EL (cell line): ENCODE results near the gene KIAA1671.

Experiments used
- DNase-seq: peaks from one replicate; pipeline ENCODE4 v3.0.0-alpha.2; 2016

The KIAA1671 gene

DNA sequence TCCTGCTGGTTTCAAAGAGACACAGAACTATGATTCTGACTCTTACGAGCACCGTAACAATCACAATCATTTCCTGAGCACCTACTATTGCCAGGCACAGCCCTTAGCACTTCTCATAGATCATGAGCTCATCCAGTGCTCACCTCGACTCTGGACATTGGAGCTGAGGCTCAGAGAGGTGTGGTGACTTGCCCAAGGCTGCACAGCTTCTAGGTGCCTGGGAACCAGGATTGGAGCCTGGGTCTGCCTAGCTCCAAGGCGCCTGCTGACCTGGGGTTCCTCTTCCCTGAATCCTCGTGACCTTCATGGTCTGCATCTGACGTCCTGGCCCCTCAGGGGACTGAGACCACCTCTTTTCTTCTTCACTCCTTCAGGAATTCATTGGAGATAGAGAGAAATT, 196.5 kb downstream of the KIAA1671 start:
- DNase-seq, result no peak

DNA sequence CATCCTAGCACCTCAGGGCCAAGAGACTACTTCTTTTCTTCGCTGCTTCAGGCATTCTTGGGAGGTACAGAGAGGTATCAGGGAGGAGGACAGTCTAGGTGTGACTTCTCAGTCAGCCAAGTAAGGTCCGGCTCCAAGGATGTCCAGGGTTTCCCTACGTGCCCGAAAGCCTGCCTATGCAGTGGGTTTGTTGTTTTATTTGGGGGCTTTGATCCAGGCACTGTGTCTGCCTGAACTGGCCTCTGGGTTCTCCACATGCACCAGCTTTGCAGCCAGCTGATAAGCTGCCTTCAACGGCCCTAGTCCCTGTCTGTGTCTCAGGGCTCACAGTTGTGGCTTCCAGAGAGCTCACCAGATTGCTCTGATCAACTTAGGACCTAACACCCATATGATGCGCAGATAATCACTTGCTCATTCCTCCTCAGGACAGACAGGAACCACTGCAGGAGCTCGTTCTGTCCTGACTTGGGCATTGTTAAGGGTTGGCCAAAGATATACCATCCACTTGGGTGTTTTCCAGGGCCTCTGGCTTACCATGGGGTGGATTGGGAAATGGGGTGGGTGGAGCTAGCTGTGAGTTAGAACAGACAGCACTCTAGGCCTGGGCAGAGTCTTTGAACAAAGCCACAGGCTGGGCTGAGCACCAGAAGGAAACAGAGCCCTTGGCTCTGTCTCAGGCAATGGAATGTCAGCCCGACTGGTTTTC, 201.6 kb downstream of the KIAA1671 start:
- peak; percentile 6 for DNase-seq

DNA sequence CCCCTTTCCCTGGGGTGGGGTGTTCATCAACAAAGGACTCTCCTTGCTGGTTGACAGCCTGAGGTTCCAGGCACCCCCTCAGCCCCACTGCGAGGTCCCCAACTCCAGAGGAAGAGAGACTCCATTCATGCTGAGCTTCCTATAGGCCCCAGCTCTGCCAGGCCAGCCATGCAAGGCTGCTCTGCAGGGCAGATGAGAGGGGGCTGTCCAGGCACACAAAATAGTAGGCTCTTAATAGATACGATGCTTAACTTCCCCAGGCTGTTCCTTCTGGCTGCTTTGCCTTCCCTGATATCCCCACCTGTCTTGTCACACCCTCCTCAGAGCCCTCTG, 202.1 kb downstream of the KIAA1671 start:
- no peak for DNase-seq

DNA sequence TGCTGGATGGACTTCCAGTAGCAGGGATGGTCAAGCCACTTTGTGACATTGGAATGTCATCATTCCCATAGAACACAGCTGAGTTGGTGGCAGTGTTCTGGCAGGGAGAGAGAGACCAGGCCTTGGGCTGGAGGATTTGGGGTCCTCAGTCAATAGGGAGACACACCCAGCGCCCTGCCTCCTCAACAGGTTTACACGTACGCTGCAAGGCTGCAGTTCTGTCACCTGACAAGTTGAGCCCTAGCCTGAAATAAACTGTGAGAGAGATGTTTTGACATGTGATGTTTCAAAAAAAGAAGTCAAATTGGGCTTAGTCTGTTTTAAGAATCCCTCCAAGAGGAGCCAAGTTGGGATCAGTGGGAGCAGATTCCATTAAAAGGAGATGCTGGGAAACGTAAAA, 204.2 kb downstream of the KIAA1671 start:
- DNase-seq, result no peak

DNA sequence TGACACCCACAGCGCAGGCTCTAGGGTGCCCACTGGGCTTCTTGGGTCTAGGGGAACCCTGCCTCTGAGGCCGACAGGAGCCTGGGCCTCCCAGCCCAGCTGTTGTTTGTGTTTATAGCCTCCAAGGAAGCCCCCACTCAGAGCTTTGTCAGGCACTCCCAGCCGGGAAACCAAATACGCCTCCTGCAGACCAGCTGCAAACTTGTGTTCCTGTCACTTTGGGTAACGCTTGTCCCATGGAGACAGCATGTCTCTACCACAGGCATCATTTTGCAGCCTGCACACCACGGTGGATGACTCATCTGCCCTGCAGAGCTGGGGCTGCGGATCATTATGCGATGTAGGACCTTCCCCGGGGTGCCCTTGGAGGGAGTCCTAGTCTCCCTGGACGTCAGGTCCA, 206.5 kb downstream of the KIAA1671 start:
- peak; percentile 10 for DNase-seq

DNA sequence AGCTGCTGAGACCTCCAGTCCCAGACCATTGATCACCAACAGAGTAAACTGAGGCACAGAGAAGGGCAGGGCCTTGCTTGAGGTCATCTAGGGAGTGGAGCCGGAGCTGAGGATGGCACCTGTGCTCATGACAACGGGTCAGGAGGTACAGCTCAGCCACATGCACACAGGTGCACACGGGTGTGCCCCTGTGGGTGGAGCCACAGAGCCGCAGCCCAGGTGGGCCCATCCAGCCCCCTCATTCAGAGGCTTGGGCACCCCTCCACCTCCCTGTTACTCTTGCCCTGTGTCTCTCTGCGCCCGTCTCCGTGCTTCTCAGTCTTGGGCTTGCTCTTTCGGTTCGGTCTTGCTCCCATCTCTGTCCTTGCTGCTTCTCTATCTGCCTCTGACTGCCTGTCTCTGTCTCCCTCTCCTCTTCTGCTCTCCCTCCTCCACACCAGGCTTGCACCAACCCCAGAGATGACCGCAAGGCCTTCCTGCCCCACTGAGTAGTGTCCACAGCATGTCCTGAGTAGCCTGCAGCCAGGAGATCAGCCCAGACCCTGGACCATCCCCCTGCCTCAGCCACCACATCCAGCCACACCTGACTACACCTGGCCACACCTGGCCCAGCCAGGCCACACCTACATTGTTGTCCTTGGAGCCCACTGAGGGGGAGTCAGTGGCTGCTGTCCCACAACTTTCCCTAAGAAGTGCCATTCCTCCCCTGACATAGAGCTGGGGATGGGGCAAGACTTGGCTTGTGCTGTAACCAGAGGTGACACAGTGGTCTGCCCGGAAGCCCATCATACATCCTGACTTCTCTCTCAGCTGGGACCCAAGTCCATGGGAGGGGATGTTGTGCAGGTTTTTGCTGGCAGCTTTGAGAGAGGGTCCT, 207.8 kb downstream of the KIAA1671 start:
- DNase-seq, result no peak

DNA sequence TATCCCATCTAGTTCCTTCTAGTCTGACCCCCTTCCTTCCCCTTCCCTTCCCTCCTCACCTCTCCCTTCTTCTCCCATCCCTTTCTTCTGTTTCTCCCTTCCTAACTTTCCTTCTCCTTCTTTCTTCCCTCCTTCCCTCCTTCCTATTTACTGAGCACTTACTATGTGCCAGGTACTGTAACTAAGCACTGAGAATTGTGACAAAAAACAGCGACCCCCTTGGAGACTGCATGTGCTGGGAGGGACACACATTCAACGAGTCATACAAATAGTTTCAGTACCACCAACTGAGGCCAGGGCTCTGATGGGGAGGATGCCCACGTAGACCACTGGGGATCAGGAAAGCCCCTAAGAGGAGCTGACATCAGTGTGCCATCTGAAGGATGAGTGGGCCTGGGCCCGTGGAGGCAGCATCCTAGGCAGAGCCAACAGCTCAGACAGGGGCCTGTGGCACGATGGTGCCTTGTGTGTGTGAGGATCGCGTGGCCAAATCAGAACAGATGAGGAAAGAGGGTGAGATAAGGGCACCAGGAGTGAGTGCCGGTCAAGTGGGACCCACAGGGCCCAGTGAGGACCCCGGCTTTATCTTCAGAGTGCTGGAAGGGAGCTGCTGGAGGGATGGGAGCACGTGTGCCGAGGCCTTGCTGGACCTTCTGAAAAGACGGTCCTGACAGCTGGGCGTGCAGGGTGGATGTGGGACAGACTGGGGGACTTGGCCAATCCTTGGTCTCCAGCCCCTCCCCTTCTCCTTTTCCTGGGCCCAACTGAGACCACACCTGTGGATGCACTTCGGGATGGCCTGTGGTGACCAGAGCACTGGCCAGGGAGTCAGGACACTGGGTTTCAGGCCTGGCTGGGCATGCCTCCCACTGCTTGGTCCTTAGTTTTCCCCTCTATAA, 208.8 kb downstream of the KIAA1671 start:
- DNase-seq, result no peak

DNA sequence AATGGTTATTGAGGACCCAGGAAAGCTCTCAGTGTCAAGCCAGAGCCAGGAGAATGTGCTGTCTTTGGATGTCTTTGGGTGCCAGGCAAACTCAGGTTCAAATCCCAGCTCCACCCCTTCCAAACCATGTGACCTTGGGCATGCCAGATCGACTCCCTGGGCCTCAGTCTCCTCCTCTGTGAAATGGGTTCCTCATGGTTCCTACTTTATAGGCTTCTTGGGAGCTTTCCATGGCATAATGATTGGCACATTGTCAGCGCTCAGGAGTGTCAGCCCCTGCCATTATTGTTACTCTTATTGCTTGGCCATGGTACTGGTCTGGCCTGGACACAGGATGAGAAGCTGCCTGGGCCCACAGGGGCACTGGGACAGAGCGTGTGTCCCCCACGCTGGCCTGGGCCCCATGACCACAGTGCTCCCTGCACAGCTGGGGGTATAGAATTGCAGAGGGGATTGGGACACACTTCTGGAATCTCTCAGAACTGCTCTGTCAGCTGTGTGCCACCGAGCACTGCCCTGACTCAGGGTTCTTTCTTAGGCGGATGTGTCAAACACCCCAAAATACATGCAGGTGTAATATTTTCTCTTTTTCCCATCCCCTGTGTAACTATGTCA, 209.5 kb downstream of the KIAA1671 start:
- DNase-seq, result no peak

DNA sequence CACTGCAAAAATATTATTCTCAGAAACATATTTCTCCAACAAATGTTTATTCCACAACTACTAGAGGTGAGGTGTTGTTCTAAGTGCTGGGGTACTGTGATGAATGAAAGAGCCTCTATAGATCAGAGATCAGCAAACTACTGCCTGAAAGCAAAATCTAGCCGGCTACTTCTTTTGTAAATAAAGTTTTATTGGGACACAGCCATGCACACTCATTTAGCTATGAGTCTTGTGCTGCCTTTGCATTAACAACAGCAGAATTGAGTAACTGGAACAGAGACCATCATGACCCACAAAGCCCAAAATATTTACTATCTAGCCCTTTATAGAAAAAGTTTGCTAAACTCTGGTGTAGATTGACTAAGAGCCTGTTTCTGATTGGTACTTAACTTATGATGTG, 210.0 kb downstream of the KIAA1671 start:
- no peak for DNase-seq

DNA sequence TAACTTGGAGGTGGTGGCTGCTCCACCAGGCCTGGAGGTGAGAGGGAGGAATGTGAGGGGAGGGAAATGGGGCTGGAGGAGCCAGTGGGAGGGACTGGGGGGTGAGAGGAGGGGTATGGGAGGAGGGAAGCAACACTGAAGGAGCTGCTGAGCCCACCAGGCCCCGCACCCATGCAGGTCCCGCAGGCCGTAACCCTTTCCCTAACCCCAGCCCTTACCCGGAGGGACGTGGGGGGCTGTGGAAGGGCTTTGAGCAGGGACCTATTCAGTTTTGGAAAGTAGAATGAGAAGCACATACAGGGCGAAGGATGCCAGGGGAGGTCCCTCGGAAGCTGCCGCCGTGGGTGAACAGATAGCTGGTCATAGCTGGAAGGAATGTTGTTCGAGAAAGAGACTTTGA, 213.3 kb downstream of the KIAA1671 start:
- no peak for DNase-seq

DNA sequence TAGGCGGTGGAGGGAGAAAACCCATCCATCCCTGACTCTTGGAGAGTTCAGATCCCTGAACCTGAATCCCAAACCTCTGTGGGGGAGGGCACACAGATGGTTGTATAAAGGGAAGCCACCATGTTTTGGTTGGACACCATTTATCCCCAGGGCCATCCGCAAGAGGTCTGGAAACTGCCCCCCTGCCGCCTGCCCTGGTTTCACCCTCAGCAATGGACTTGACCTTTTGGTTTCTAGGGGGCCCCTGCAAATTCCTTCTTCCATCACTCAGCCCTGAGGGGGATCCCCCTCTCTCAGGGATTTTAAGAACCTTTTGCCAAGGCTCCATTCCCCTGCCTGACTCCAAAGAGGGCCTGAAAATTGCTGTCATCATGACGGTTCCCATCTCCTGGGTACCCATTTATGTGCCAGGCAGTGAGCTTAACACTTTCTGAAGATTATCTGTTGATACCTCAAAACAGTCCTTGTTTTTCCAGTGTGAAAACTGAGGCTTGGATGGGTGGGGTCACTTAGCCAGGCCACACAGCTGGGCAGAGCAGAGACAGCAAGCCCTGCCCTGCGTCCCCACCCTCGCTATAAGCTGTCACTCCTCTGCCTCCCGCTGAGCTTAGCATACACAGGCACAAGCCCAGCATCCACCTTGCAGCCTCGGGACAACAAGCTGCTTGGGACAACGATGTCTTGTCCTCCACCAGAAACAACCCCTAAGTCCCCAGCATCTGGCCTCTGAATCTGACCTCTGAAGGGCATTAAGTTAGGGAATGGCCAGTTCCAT, 213.9 kb downstream of the KIAA1671 start:
- DNase-seq, result no peak

DNA sequence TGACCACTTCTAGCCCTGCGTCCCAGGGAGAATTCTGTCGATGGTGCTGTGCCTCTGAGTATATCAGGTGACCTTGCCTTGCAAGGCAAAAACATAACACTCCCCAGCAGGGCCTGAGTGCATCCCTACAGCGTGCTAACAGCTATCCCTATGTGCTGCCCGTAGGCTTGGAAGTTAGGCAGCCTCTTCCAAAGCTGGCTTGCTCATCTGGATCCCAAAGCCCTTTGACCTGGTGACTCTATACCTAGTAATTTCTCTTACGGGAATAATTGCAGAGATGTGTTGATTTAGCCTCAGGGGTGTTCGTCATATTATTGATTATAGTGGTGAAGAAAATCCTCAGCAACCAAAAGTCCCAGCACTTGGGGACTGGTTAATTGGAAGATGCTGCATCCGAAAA, 214.6 kb downstream of the KIAA1671 start:
- DNase-seq, result peak; percentile 8

DNA sequence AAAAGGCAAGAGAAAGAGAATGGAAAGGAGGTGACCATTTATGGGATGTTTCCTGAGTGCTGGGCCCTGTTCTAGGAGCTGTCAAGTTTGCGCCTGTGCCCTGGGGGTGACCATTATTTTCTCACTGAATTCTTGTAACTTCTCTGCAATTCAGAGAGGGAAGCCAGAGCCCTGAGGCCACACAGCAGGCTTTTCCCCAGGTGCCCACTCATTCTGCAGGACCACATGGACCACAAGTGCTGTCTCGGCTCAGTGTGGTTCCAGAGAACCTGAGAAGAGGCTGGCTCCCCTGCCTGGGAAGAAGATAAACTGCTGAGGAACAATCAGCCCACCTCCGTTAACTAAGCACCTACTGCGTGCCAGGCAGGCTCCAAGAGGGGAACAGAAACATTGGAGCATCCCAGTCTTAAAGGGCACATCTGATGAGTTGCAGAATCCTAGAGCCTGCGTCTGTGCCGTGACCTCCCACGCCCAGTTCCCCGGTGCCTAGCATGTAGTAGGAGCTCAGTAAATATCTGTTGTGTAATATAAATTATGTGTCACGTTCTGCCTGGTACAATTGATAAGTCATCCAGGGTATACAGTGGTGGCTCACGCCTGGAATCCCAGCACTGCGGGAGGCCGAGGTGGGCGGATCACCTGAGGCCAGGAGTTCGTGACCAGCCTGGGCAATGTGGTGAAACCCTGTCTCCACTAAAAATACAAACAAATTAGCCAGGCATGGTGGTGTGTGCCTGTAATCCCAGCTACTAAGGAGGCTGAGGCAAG, 215.5 kb downstream of the KIAA1671 start:
- DNase-seq, result no peak

DNA sequence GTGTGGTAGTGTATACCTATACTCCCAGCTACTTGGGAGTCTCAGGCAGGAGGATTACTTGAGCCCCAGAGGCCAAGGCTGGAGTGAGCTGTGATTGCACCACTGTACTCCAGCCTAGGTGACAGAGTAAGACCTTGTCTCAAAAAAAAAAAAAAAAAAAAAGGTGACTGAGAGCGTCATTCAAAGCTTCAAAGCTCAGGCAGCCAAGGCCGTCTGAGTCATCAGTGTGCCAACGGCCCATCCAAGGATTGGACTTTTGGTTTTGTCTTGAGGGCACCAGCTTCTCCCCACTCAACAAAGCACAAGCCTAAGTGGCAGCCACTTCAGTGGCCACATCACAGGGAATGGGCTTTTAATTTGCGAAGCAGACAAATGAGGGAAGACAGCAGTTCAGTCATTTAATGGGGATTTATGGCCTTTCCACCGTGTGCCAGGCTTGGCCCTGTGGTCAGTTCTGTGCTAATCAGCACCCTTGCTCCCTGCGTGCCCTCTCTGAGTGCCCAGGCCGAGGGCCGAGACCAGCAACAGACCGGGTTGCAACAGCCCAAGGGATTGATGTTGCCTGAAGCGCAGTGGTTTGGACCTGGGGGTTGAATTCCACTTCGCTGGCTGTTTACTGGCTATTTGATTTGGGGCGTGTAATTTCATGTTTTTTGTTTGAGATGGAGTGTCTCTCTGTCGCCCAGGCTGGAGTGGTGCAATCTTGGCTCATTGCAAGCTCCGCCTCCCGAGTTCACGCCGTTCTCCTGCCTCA, 216.9 kb downstream of the KIAA1671 start:
- DNase-seq, result no peak

DNA sequence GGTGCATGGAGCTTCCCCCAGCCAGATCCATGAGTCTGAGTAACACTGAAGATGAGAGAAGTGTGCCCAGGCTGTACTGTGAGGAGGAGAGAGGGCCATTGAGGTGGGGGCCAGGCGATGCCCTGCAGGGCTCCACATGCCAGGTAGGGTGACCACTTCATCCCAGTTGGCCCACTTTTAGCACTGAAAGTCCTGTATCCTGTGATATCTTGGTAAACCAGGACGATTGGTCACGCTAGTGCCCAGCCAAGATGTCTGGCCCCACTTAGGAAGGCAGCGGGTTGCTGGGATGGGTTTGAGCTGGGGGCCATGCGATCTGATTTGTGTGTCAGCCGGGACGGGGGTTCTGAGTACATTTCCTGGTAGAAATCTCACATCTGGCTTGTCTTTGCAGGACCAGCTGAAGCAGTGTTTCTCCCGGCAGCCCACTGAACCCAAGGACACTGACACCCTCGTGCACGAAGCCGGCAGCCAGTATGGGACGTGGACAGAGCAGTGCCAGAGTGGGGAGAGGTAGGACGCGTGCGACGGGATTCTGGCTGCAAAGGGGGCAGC, 218.0 kb downstream of the KIAA1671 start:
- DNase-seq, result no peak

DNA sequence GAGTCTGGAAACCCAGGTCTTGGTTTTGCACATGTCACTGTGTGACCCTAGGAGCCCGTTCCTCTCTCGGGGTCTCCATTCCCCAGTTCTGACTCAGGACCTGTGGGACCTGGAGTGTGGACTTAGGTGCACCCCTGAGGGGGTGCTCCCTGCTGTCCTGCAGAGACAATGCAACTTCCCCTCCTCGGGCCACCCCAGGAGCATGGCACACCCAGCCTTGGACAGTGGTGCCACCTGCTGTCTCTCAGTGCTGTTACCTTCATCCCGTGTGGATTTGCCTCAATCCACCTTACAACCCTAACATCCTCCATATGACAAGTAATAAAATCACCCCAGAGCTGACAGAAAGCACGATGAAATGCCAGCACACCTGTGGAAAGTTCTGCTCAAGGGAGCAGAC, 219.6 kb downstream of the KIAA1671 start:
- no peak for DNase-seq

DNA sequence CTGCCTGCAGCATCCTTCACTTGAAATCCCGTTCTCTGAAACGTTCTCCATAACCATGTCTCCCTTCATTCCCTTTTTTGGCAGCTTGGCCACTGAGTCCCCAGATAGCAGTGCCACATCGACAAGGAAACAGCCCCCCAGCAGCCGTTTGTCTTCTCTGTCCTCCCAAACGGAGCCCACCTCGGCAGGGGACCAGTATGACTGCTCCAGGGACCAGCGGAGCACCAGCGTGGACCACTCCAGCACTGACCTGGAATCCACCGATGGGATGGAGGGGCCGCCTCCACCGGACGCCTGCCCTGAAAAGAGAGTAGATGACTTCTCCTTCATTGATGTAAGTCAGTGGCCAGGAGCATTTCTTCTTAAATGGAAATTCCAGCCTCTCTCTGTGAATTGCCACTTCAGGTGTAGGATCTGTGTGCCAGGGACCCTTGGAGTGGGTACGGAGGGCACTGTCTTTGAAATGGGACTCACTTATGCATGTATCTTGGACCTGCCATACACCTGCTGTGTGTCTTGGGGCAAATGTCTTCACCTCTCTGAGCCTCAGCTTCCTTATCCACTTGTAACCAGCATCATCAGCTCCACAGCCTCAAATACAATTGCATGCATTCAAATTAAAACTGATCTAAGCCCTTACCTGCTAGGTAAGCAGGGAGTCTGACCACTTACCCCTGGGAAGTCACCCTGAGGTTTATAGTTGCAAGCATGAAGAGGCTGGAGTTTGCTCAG, 221.8 kb downstream of the KIAA1671 start:
- DNase-seq, result no peak

DNA sequence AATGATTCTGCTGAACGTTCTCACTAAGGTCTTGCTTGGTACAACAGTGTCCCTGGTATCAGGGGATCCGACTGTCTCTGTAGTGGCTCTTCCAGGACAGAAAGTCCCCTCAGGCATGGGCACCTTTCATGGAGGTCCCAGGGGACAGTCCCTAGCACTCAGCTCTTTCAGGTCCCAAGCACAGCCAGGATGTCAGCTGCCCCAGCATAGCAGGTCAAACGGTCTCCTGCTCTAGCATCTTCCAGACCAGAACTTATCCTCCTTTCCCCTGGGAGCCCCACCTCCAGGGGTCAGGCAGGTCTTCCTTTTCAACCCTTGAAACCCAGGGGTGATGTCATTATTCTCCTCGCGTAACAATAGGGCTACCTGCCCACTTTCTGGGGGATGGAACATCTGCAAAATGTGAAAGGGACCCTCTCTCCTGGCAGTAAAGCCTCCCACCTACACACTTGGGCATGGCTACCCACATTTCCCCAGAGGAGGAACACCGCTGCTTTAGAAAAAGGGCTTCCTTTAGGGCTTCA, 222.4 kb downstream of the KIAA1671 start:
- no peak for DNase-seq

DNA sequence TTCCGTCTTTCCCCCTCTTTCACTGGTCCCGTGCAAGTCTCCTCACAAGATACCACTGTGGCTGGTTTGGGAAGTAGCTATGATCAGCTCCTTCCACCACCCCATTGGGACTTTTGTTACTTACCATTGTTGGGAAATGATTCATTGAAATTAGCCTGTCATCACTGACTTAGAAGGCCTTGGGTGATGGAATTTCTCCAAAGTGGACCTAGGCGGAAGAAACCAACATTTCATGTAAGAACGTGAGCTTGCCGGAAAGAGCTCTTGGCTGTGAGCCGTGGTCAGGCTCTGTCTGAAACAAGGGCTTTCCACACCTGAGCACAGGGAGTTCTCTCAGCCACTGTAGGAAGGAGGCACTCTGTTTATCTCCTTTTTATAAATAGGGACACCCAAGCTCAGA, 223.7 kb downstream of the KIAA1671 start:
- DNase-seq, result no peak
